KOPT-K1 (cell line): ENCODE data around the gene CDKL4.
"Not testable (repeated sequence)": the region's sequence is repeated elsewhere in the genome, so short reads cannot be mapped to it uniquely, and the experiment has no call there.

Source experiments
- H3K27ac ChIP-seq: fragments of 200-600 bp; sonication (generic); 2 replicates; pipeline ENCODE4 v1.5.1; 2016; ENCODE audit warnings: antibody characterized with exemption, mild to moderate bottlenecking, low read depth, low read length; ENCODE audit not compliant: poor library complexity, severe bottlenecking
- H3K36me3 ChIP-seq: fragments of 200-600 bp; sonication (generic); 2 replicates; pipeline ENCODE4 v1.5.1; 2017; ENCODE audit warnings: antibody characterized with exemption, mild to moderate bottlenecking, low read length, moderate library complexity; ENCODE audit not compliant: insufficient read depth
- H3K9me3 ChIP-seq: fragments of 200-600 bp; sonication (generic); 2 replicates; pipeline ENCODE4 v1.5.1; 2017; ENCODE audit warnings: antibody characterized with exemption, low read length, mild to moderate bottlenecking; ENCODE audit not compliant: insufficient read depth, poor library complexity, severe bottlenecking

Gene CDKL4

DNA sequence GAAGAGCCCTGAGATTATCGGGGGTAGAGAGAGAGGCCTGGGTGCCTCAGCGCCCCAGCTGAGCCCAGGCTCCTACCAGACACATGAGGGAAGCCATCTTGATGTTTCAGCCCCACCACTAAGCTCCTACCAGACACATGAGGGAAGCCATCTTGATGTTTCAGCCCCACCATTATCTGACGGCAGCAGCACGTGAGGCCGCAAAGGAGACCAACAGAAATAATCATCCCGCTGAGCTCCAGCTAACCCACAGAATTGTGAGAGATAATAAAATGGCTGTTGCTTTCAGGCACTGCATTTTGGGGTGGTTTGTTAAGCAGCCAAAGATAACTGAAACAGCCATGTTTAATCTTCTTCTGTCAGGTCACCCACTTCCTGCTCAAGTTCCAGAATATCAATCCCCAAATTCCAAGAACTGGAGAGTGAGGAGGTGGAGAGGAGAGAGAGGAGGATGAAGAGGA lies 93.6 kb downstream of the CDKL4 start:
- Histone ChIP-seq H3K9me3 (no peaks in the 10 kb centered on the region), H3K27ac (no peak overlapping the region), H3K36me3 (no peaks in the 10 kb centered on the region)

DNA sequence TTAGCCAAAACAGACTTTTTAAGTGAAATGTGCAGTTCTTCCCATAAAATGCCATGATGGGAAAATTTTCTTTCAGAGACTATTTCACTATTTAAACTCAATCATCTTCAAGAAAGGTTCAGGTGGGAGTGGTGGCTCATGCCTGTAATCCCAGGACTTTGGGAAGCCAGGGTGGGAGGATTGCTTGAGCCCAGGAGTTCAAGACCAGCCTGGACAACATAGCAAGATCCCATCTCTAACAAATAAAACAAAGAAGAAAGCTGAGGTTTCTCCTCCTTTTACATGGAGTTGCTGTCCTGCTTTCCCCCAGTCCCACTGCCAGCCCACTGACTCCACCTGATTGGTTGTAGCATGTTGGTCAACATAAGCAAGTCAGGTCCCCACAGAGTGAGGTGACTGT lies 97.1 kb downstream of the CDKL4 start:
- no peaks in the 10 kb centered on the region for H3K9me3 ChIP-seq
- H3K36me3 ChIP-seq = no peaks in the 10 kb centered on the region

DNA sequence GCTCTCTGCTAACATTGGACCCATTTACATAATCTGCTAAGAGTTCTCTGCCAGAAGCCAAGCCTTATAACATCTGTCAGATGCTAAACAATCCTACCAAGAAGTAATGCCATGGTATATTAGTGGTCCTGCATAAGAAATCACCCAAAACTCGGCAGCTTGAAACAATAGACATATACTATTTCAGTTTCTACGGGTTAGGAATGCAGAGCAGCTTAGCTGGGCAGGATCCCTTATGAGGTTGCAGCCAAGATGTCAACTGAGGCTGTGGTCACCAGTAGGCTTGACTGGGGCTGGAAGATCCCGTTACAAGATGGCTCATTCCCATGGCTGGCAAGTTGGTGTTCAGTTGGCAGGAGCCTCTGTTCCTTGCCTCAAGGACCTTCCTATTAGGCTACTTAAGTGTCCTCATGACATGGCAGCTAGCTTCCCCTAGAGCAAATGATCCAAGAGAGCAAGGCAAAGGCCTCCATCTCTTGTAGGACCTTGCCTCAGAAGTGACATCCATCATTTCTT lies 97.8 kb downstream of the CDKL4 start:
- Histone ChIP-seq H3K9me3 (no peaks in the 10 kb centered on the region), H3K27ac (no peak overlapping the region), H3K36me3 (no peaks in the 10 kb centered on the region)

More for the DNA sequence above, 97.1 kb downstream of the CDKL4 start:
- no peak overlapping the region for H3K27ac ChIP-seq

DNA sequence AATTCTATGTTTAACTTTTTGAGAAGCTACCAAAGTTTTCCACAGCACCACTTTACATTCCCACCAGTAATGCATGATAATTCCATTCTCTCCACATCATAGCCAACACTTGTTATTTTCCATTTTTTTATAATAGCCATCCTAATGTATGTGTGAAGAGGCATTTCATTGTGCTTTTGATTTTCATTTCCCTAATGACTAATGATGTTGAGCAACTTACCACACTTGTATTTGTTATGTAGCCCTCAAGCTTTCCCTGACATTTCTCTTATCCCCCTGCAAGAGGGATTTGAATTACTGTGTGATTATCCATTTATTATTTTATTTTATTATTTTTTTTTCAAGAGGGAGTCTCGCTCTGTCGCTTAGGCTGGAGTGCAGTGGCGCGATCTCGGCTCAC lies 99.4 kb downstream of the CDKL4 start:
- Histone ChIP-seq H3K27ac (no peak overlapping the region), H3K36me3 (no peaks in the 10 kb centered on the region), H3K9me3 (no peaks in the 10 kb centered on the region)

DNA sequence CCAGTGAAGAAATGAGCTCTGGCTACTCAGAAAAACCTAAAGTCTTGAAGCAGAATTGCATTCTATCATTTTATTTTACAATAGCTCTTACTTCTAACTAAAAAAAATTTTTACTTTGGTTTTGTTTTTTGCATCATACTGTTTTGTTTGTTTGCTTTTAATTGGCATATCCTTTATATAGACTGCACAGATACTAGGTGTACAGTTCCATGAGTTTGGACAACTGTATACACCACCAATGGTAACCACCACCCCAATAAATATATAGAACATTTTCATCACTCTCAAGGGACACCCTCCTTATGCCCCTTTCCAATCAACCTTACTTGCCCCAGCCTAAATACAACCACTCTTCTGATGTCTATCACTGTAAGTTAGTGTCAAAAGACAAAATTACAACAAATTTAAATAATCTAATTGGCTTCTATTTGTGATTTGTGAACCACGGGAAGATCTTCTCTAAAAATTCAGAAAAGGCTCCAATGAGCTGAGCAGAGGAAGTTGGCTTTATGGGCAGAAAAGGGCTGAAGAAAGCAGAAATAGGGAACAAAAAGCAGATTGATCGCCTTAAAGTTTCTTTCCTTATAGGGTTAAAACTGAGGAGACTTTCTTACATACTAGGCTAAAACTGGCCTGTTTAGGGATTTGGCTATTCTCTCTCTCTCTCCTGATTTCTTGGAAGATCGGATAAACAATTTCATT lies 100.7 kb downstream of the CDKL4 start:
- Histone ChIP-seq H3K9me3 (no peaks in the 10 kb centered on the region), H3K36me3 (no peaks in the 10 kb centered on the region), H3K27ac (no peak overlapping the region)

DNA sequence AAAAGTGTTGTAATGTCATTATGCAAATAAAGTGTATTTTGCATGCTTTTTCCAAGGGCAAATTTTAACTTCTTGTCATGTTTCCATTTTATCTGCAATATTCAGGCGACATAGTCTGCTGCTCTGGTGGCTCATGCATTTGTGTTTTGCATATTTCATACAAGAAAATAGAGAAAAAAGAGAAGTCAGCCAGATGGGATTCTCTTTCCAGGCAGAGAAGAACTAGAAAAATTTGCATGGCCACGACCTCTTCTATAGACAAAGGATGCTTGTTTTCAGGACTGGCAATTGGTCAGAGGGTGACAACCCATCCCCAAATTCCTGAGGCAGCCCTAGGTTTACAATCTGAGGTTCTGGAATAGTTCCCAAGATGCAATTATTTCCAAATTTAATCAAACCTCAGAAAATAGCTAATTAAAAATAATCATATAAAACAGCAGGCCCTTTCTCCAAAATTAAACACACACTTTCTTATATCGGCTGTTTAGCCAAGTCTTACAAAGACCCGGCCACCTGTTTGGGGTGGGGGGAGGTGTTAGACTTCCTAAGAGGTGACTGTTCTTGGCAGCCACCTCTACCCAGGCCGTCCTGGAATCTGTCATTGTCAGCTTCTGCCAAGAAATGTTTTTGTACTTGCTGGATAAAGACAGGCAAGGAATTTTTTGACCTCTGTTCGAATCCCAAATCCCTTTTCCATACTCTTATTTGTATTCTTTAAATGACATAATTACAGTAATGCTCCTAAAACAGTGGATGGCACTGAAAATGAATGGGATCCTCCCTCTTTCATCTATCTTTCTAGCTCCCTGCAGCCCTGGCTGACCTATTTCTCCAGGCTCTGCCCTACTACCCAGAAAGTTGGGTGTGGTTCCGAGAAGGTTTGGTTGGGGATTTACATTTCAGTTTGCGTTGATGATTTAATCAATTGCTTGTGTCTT lies 102.2 kb downstream of the CDKL4 start:
- H3K9me3 ChIP-seq = no peaks in the 10 kb centered on the region
- no peak overlapping the region for H3K27ac ChIP-seq
- H3K36me3 ChIP-seq = no peaks in the 10 kb centered on the region

DNA sequence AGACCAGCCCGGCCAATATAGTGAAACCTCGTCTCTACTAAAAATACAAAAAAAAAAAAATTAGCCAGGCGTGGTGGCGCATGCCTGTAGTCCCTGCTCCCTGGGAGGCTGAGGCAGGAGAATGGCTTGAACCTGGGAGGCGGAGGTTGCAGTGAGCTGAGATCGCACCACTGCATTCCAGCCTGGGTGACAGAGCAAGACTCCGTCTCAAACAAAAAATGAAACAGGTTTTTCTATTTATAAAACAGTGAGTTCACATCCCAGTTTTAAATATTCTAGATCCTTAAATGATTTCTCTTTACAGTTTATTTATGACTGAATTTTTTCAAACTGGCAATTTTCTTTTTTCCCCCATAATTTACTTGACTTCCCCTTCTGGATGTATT lies 102.8 kb downstream of the CDKL4 start:
- not testable (repeated sequence) for H3K9me3 ChIP-seq, H3K36me3 ChIP-seq, H3K27ac ChIP-seq

DNA sequence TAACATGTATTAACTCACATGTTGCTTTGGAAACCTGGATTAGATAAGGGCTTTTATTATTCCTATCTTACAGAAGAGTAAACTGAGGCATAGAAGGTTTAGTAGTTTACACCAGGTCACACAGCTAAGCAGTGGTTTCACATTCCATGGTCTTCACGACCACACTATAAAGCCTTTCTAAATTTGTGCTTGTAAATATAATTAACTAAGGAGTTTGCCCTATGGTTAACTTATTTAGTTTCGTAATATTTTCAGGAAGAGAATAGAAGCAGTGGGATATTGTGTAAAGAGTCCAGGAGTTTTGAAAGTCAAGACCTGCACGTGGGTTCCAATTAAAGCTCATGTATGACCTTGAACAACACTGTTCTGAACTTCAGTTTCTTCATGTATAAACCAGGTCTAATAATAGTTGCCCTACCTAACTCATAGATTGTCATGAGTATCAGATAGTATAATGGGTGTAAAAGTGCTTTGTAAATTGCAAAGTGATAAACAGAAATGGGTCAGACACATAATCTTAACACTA lies 103.4 kb downstream of the CDKL4 start:
- no peaks in the 10 kb centered on the region for H3K36me3 ChIP-seq
- H3K9me3 ChIP-seq = no peaks in the 10 kb centered on the region
- no peak overlapping the region for H3K27ac ChIP-seq

DNA sequence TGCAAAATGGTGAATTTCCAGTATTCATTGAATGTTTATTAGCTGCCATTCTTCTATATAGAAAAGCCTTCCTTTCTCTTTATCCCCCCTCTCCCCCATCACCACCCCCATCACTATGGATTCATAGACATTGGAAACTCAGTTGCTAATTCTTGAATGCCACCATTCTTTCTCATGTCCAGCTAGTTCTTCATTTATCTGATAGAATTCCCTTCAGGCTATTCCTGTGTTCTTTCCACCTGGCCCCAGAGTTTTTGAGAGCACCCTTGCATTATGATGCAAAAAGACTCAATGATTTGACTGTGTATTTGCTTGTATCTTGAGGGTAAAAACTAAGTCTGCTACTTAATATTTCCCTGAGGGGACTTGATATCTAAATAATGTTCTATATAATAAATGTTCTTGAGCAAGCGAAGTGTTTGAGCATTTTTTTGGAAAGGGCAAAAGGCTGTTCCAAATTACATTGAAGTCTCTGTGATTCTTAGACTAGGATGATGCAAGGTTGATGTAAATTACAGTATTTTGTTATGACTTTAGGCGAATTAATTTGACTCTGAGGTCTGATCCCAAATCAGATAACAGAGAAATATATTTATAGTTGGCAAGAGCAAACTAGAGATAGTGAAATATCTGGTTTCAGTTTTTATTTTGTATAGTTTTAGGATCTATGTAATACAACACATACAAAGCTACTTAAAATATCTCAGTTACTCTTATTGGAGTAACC lies 104.1 kb downstream of the CDKL4 start:
- no peaks in the 10 kb centered on the region for H3K9me3 ChIP-seq
- H3K36me3 ChIP-seq = no peaks in the 10 kb centered on the region
- no peak overlapping the region for H3K27ac ChIP-seq

DNA sequence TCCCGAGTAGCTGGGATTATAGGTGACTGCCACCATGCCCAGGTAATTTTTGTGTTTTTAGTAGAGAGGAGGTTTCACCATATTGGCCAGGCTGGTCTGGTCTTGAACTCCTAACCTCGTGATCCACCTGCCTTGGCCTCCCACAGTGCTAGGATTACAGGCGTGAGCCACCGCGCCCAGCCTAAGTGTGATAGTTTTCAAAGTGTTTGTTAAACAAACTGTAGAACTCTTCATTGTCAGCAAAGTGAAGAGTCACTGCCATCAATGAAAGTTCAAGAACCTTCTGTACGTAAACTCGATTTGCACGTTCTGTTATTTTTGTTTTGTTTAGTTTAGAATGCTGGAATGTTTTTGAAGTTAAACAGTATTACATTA lies 104.9 kb downstream of the CDKL4 start:
- H3K27ac ChIP-seq = no peak overlapping the region
- no peaks in the 10 kb centered on the region for H3K36me3 ChIP-seq

DNA sequence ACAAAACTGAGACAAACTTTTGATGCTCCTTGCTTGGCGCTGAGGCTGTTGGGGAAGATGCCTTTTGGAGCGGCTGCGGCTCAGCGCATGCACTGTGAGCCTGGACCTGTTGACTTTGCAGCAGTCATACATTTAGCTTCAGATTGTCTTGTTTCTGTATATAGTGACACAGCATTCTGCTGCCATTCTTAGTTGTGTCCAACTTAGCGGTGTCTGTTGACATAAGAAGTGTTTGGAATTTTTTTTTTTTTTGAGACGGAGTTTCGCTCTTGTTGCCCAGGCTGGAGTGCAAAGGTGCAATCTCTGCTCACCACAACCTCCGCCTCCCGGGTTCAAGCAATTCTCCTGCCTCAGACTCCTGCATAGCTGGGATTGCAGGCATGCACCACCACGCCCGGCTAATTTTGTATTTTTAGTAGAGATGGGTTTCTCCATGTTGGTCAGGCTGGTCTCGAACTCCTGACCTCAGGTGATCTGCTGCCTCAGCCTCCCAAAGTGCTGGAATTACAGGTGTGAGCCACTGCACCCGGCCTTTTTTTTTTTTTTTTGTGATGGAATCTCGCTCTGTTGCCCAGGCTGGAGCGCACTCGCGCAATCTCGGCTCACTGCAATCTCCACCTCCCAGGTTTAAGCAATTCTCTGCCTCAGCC lies 105.5 kb downstream of the CDKL4 start:
- not testable (repeated sequence) for H3K36me3 ChIP-seq, H3K27ac ChIP-seq, H3K9me3 ChIP-seq

More for the DNA sequence above, 104.9 kb downstream of the CDKL4 start:
- H3K9me3 ChIP-seq = no peaks in the 10 kb centered on the region

DNA sequence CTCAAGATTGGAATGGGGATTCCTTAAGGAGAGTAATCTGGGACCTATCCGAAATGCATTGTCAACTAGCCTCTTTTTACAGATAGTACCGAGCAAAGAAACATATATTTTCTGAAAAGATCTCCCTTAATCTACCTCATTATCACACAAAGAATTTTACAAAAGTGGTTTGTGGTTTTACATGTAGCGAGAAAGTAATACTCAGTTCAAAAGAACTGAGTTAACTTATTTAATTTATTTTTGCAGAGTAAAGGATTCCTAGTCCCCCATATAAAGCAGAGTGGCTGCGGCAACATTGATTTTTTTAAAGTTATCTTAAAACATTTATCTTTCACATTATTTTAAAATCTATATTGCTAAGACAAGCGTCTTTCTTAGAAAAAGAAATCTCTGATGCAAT lies 107.0 kb downstream of the CDKL4 start:
- H3K27ac ChIP-seq = no peak overlapping the region

DNA sequence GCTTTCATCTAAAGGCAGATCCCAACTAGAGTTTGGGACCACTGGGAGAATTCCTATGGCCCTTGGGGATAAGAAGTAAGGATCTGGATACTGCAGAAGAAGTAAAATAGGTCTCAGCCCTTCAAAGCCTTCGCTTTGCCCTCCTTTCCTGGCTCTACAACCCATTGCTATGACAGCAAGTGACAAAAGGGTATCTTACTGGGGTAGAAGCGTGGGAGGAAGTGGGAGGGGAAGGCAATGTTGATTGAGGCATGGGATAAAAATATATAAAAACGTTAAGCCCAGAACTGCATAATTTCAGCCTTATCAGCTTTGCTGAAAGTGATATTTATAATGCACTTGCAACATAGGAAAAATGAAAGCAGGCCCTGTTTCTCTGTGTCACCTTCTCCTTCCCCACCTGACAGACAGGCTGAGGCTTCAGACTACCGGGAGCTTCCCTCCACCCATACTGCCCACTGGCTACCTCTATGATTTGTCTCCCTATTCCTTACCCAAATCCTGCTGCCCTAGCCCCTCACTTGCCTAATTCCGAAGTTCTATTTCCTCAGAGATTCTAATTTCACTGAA lies 108.0 kb downstream of the CDKL4 start:
- Histone ChIP-seq H3K36me3 (no peaks in the 10 kb centered on the region), H3K27ac (no peak overlapping the region), H3K9me3 (no peaks in the 10 kb centered on the region)

More for the DNA sequence above, 107.0 kb downstream of the CDKL4 start:
- no peaks in the 10 kb centered on the region for H3K36me3 ChIP-seq
- no peaks in the 10 kb centered on the region for H3K9me3 ChIP-seq

DNA sequence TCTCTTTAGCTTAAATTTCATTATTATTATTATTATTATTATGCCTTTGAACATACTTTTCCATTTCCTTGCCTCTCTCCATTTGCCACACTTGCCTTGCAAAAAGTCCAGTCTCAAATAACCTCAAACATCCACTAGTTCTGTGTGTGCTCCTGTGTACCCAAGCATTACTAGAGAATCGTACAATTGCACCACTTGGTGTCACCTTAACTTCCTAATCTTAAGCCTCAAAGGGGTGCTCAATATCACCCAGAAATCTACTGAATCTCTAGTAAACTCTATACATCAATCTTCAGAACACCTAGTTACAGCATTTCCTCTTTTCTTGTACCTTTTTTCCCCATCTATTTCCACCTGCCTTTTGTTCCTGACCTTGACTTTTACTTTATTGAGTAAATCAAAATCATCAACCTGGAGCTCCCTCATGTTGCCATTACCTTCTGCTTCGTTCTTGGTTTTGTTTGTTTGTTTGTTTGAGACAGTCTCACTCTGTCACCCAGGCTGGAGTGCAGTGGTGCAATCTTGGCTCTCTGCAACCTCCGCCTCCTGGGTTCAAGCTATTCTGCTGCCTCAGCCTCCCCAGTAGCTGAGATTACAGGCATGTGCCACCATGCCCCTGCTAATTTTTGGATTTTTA lies 110.4 kb downstream of the CDKL4 start:
- Histone ChIP-seq H3K27ac (no peak overlapping the region), H3K9me3 (no peaks in the 10 kb centered on the region), H3K36me3 (no peaks in the 10 kb centered on the region)
